Femur (tissue), 1 donor: ENCODE results near the gene KRT81.
"Not testable (repeated sequence)": the region's sequence is repeated elsewhere in the genome, so short reads cannot be mapped to it uniquely, and the experiment has no call there.

Experiments used
- DNase-seq: peaks from one replicate; pipeline ENCODE4 v3.0.0-alpha.2; 2017

KRT81 gene

GRCh38 chr12:52295663-52296062 is 4.3 kb upstream of the KRT81 start:
- DNase-seq, result no peak

GRCh38 chr12:52294803-52295202 is 3.5 kb upstream of the KRT81 start:
- DNase-seq, result no peak

GRCh38 chr12:52293926-52294325 is 2.6 kb upstream of the KRT81 start:
- DNase-seq, result no peak

GRCh38 chr12:52290483-52291134 is 725 bp downstream of the KRT81 start:
- not testable (repeated sequence) for DNase-seq

- peak; percentile 9 for DNase-seq
Observed at GRCh38 chr12:52287816-52288805, 3.2 kb downstream of the KRT81 start.

GRCh38 chr12:52286857-52287785 is 4.2 kb downstream of the KRT81 start:
- peak; percentile 1 for DNase-seq

- peak; percentile 7 for DNase-seq
Observed at GRCh38 chr12:52285851-52286530, 5.3 kb downstream of the KRT81 start.

GRCh38 chr12:52285172-52285745 is 6.1 kb downstream of the KRT81 start:
- peak; percentile 3 for DNase-seq

- no peak for DNase-seq
Observed at GRCh38 chr12:52284562-52285171, 6.7 kb downstream of the KRT81 start.

GRCh38 chr12:52280796-52281560 is 10.4 kb downstream of the KRT81 start:
- peak; percentile 65 for DNase-seq

GRCh38 chr12:52280319-52280795 is 11.0 kb downstream of the KRT81 start:
- no peak for DNase-seq

- DNase-seq, result no peak
Observed at GRCh38 chr12:52279422-52280318, 11.7 kb downstream of the KRT81 start.

- peak; percentile 84 for DNase-seq
Observed at GRCh38 chr12:52278575-52279421, 12.5 kb downstream of the KRT81 start.

GRCh38 chr12:52277486-52278245 is 13.7 kb downstream of the KRT81 start:
- DNase-seq, result no peak

GRCh38 chr12:52275686-52276085 is 15.6 kb downstream of the KRT81 start:
- DNase-seq, result no peak

- DNase-seq, result no peak
Observed at GRCh38 chr12:52274521-52275120, 16.7 kb downstream of the KRT81 start, which contains the start of gene KRT86. TSS of gene KRT86 (plus strand) at chr12:52274645. CDS start at chr12:52301917, 27,272 bp downstream.

- no peak for DNase-seq
Observed at GRCh38 chr12:52271158-52271557, 20.2 kb downstream of the KRT81 start.
